CD14-positive monocyte (primary cell): ENCODE results near the gene INIP. TPM values are rescaled to one million over a fixed set of nuclear protein-coding genes. Genes with fewer than 3 reads are reported as not detected.
A peak's percentile ranks its signal among the peaks of the same experiment; 100 is the strongest.

Experiments used
- DNase-seq, 3 donors: peaks; one replicate each; pipeline ENCODE4 v3.0.0-alpha.2; 2011 to 2022
- H2AFZ ChIP-seq: 2 replicates; pipeline ENCODE4 v1.6.0; 2012; ENCODE audit warnings: mild to moderate bottlenecking, low read depth, low read length, inconsistent platforms; ENCODE audit not compliant: insufficient read depth, poor library complexity, severe bottlenecking
- H3K27ac ChIP-seq, 2 donors: 1 replicate in 1 of 2; 2 replicates in 1 of 2; pipeline ENCODE4 v1.5.1; 2012 to 2013; ENCODE audit warnings: low read length in 2 of 2, control low read depth in 1 of 2, inconsistent platforms in 1 of 2, low read depth in 1 of 2, mild to moderate bottlenecking in 1 of 2
- H3K27me3 ChIP-seq, 2 donors: one replicate each; pipeline versions ENCODE4 v1.6.0 to v1.6.1; 2011 to 2013; ENCODE audit warnings: low read length in 2 of 2; ENCODE audit not compliant: control insufficient read depth in 2 of 2, insufficient read depth in 2 of 2
- H3K36me3 ChIP-seq, 2 donors: replicated peaks in 1 of 2; 1 replicate in 1 of 2; 2 replicates in 1 of 2; pipeline versions ENCODE4 v1.5.1 to v1.6.1; 2012 to 2013; ENCODE audit warnings: low read length in 2 of 2, control low read depth in 1 of 2, inconsistent platforms in 1 of 2, mild to moderate bottlenecking in 1 of 2; ENCODE audit not compliant: insufficient read depth in 2 of 2, control insufficient read depth in 1 of 2
- H3K4me1 ChIP-seq, 2 donors: 1 replicate in 1 of 2; 2 replicates in 1 of 2; pipeline versions ENCODE4 v1.5.1 to v1.6.1; 2012 to 2013; ENCODE audit warnings: low read length in 2 of 2, control low read depth in 1 of 2, inconsistent platforms in 1 of 2, mild to moderate bottlenecking in 1 of 2, moderate library complexity in 1 of 2; ENCODE audit not compliant: insufficient read depth in 2 of 2, control insufficient read depth in 1 of 2
- H3K4me2 ChIP-seq: replicated peaks from 2 replicates; pipeline ENCODE3; 2012; ENCODE audit warnings: low read length, moderate library complexity, mild to moderate bottlenecking; ENCODE audit not compliant: poor library complexity, severe bottlenecking; ENCODE audit errors: extremely low read depth
- H3K4me3 ChIP-seq, 3 experiments: fragments of 200-600 bp in 1 of 3; sonication (generic) in 1 of 3; replicated peaks in 1 of 3; 1 replicate in 2 of 3; 2 replicates in 1 of 3; pipeline ENCODE4 v1.5.1; 2011 to 2013; ENCODE audit warnings: low read length in 3 of 3, mild to moderate bottlenecking in 3 of 3, control low read depth in 2 of 3, low read depth in 2 of 3, inconsistent platforms in 1 of 3, moderate library complexity in 1 of 3
- H3K79me2 ChIP-seq: 2 replicates; pipeline ENCODE4 v1.6.0; 2012; ENCODE audit warnings: mild to moderate bottlenecking, control low read depth, inconsistent platforms, low read length, moderate library complexity; ENCODE audit not compliant: insufficient read depth
- H3K9ac ChIP-seq: 2 replicates; pipeline ENCODE4 v1.6.0; 2017; ENCODE audit warnings: low read length, mild to moderate bottlenecking; ENCODE audit not compliant: insufficient read depth, poor library complexity, severe bottlenecking
- H3K9me3 ChIP-seq, 2 donors: replicated peaks in 1 of 2; 1 replicate in 1 of 2; 2 replicates in 1 of 2; pipeline versions ENCODE4 v1.5.1 to v1.6.1; 2012 to 2013; ENCODE audit warnings: low read length in 2 of 2, control low read depth in 1 of 2; ENCODE audit not compliant: control insufficient read depth in 1 of 2, insufficient read depth in 1 of 2
- H4K20me1 ChIP-seq: 2 replicates; pipeline ENCODE4 v1.6.0; 2012; ENCODE audit warnings: mild to moderate bottlenecking, low read length, control low read depth, moderate library complexity; ENCODE audit not compliant: insufficient read depth
- H3K27ac Mint-ChIP-seq, 7 donors: one replicate each; pipeline ENCODE4 v1.8.0; 2020; ENCODE audit warnings: mild to moderate bottlenecking in 7 of 7, mixed read lengths in 7 of 7, moderate library complexity in 6 of 7, inconsistent platforms in 2 of 7
- H3K27me3 Mint-ChIP-seq, 3 donors: one replicate each; pipeline ENCODE4 v1.8.0; 2021 to 2022; ENCODE audit warnings: low read depth in 3 of 3, mild to moderate bottlenecking in 3 of 3, mixed read lengths in 3 of 3, moderate library complexity in 3 of 3, inconsistent platforms in 1 of 3
- H3K36me3 Mint-ChIP-seq, 2 donors: one replicate each; pipeline ENCODE4 v1.8.0; 2020; ENCODE audit warnings: mixed read lengths in 2 of 2, inconsistent platforms in 1 of 2, mild to moderate bottlenecking in 1 of 2
- H3K4me1 Mint-ChIP-seq: one replicate; pipeline ENCODE4 v1.8.0; 2020; ENCODE audit warnings: mild to moderate bottlenecking, mixed read lengths
- H3K4me3 Mint-ChIP-seq, 2 donors: one replicate each; pipeline ENCODE4 v1.8.0; 2020; ENCODE audit warnings: mild to moderate bottlenecking in 2 of 2, mixed read lengths in 2 of 2, moderate library complexity in 1 of 2
- H3K9me3 Mint-ChIP-seq, 7 donors: one replicate each; pipeline ENCODE4 v1.8.0; 2020 to 2022; ENCODE audit warnings: mixed read lengths in 7 of 7, mild to moderate bottlenecking in 6 of 7, moderate library complexity in 6 of 7, inconsistent platforms in 2 of 7
- CTCF ChIP-seq: fragments of 200-600 bp; IDR thresholded peaks from one replicate; pipeline ENCODE4 v1.8.0; 2022; ENCODE audit warnings: antibody characterized with exemption, mild to moderate bottlenecking
- WGBS: methylation state at CpG from one replicate; pipeline ENCODE4 v1.1.5; 2013; ENCODE audit warnings: missing lambda C conversion rate; ENCODE audit not compliant: insufficient coverage; 5-methylcytosine and 5-hydroxymethylcytosine counted together
- intact Hi-C, 2 donors: fragments of 100-400 bp; cut with micrococcal nuclease; formaldehyde crosslinking; loops; one replicate each; pipeline versions ENCODE4 v1.15.0 to v1.15.1; 2023
- polyA plus RNA-seq, 3 donors: library from polyadenylated mRNA; depleted of rRNA in 1 of 3; unstranded in 2 of 3; stranded (reverse) in 1 of 3; fragments of 300-500 nt in 2 of 3; fragments of >200 nt in 1 of 3; fragmentation: Illumina TruSeq in 2 of 3; gene quantifications; 1 replicate in 2 of 3; 2 replicates in 1 of 3; pipeline ENCODE4 v1.2.3, GENCODE V29; 2012 to 2021

Gene INIP
- polyA plus RNA-seq, 3 donors = 10.7 to 53.0 (median 49.0) TPM

DNA sequence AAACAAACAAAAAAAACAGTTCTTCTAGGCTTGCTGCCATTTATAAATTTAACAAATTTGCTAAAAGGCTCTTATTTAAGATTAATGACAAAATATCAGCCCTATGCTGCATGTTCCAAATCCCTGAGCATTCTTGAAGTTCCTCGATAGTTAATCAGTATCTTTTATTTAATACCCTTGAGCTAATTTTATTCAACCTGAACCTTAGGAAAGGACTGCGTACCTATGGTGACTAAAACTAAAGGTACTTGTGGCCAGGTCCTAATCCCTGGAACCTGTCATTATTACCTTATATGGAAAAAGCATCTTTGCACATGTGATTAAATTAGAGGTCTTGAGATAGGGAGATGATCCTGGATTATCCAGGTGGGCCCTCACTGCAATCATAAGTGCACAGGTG, 10.5 kb upstream of the INIP start:
- Histone ChIP-seq H3K4me2 (no peak overlapping the region), H3K27me3 (no peaks in the 10 kb centered on the region), H3K79me2 (no peaks in the 10 kb centered on the region), H3K4me3 (no peak overlapping the region), H3K36me3 (no peaks in the 10 kb centered on the region), H3K27ac (peak overlapping the region; percentile 93 to 94), H2AFZ (no peak overlapping the region), H3K9ac (no peak overlapping the region), H3K4me1 (peaks cover 29 to 35% of the 10 kb centered on the region in 2 donors), H4K20me1 (no peaks in the 10 kb centered on the region), H3K9me3 (no peaks in the 10 kb centered on the region)
- peaks cover 0 to 2% (median 0%) of the 10 kb centered on the region in 3 donors for H3K27me3 Mint-ChIP-seq
- WGBS = no CpG with 5 or more reads among the region's 2 CpGs
- no peak for DNase-seq
- H3K9me3 Mint-ChIP-seq = peaks cover 0 to 5% (median 0%) of the 10 kb centered on the region in 7 donors
- no peak for TF ChIP-seq CTCF
- H3K4me3 Mint-ChIP-seq = no peak overlapping the region
- H3K36me3 Mint-ChIP-seq = no peaks in the 10 kb centered on the region
- intact Hi-C loops = no loop called here
- peaks cover 27% of the 10 kb centered on the region for H3K4me1 Mint-ChIP-seq
- H3K27ac Mint-ChIP-seq = no peak overlapping the region

GRCh38 chr9:112726428-112726827, 8.5 kb upstream of the INIP start:
- H3K4me3 Mint-ChIP-seq = peak overlapping the region; percentile 45 to 76
- TF ChIP-seq CTCF = no peak
- Histone ChIP-seq H3K27ac (peak overlapping the region; percentile 93 to 94), H3K79me2 (no peaks in the 10 kb centered on the region), H3K27me3 (no peaks in the 10 kb centered on the region), H3K4me1 (peaks cover 29 to 35% of the 10 kb centered on the region in 2 donors), H3K36me3 (no peaks in the 10 kb centered on the region), H3K4me3 (peak overlapping the region in 1 of 3 experiments; percentile 40), H3K9ac (peak overlapping the region; percentile 53), H3K4me2 (peak overlapping the region; percentile 29), H3K9me3 (no peaks in the 10 kb centered on the region), H2AFZ (peak overlapping the region; percentile 77), H4K20me1 (no peaks in the 10 kb centered on the region)
- peaks cover 0 to 2% (median 0%) of the 10 kb centered on the region in 3 donors for H3K27me3 Mint-ChIP-seq
- H3K36me3 Mint-ChIP-seq = no peaks in the 10 kb centered on the region
- H3K4me1 Mint-ChIP-seq = peaks cover 27% of the 10 kb centered on the region
- DNase-seq = peak in 1 of 3 donors; percentile 24
- peaks cover 0 to 5% (median 0%) of the 10 kb centered on the region in 7 donors for H3K9me3 Mint-ChIP-seq
- intact Hi-C loops = no loop called here
- WGBS = 17% methylated on average over 1 of the region's 4 CpGs
- H3K27ac Mint-ChIP-seq = peak overlapping the region; percentile 95 to 98 (median 98)
